Neural progenitor cell (in vitro differentiated cells): ENCODE measurements around the gene UGT1A10.

Source experiments
- CTCF ChIP-seq: fragments of 200-600 bp; sonication (generic); IDR thresholded peaks from 2 replicates; pipeline ENCODE4 v1.5.1; 2017; ENCODE audit warnings: antibody characterized with exemption, mild to moderate bottlenecking
- EZH2 ChIP-seq: fragments of 200-600 bp; sonication (generic); IDR thresholded peaks from 2 replicates; pipeline ENCODE4 v1.6.1; 2017; ENCODE audit warnings: antibody characterized with exemption, mild to moderate bottlenecking, moderate library complexity
- EZH2phosphoT487 ChIP-seq: fragments of 200-600 bp; sonication (generic); IDR thresholded peaks from 2 replicates; pipeline ENCODE4 v1.6.1; 2017; ENCODE audit warnings: antibody characterized with exemption

- TF ChIP-seq EZH2 (no peak), CTCF (no peak), EZH2phosphoT487 (no peak)
These were observed 54.2 kb downstream of the UGT1A10 start for GRCh38 chr2:233690444-233690843.
